H1 (cell line): ENCODE data around the gene VGLL4. TPM values are rescaled to one million over a fixed set of nuclear protein-coding genes. Genes with fewer than 3 reads are reported as not detected.

Experiments used
- CTCF ChIA-PET: fragments of 300-600 bp; sonication (Branson Sonifier 250); formaldehyde crosslinking; loops from one replicate; lab custom pipeline; 2021; ENCODE audit not compliant: partially characterized antibody; lab: Charles Lee
- POLR2A ChIA-PET: fragments of 300-600 bp; sonication (Branson Sonifier 250); formaldehyde crosslinking; loops from one replicate; lab custom pipeline; 2021; ENCODE audit warnings: inconsistent platforms; ENCODE audit not compliant: partially characterized antibody; lab: Charles Lee
- DNase-seq, 2 experiments: peaks; one replicate each; pipeline versions ENCODE4 v3.0.0 to v3.0.0-alpha.2; 2010 to 2022; ENCODE audit warnings: low spot score in 2 of 2, low read depth in 1 of 2, mixed read lengths in 1 of 2
- FAIRE-seq: peaks from 2 replicates; lab custom pipeline; 2011; peaks lifted over from hg19 to GRCh38; lab: Jason Lieb, UNC
- H2AFZ ChIP-seq: 2 replicates; pipeline ENCODE4 v1.8.1; 2012; ENCODE audit warnings: low read length, inconsistent platforms
- H2AK5ac ChIP-seq: 2 replicates; pipeline ENCODE4 v1.6.1; 2013; ENCODE audit warnings: low read depth, low read length
- H2BK120ac ChIP-seq: replicated peaks from 2 replicates; pipeline ENCODE3; 2013; ENCODE audit warnings: low read depth, low read length, inconsistent platforms
- H2BK12ac ChIP-seq: 2 replicates; pipeline ENCODE4 v1.6.1; 2013; ENCODE audit warnings: low read depth, low read length
- H2BK15ac ChIP-seq: 2 replicates; pipeline ENCODE4 v1.6.1; 2013; ENCODE audit warnings: low read length
- H2BK20ac ChIP-seq: 2 replicates; pipeline ENCODE4 v1.6.1; 2013; ENCODE audit warnings: low read length
- H2BK5ac ChIP-seq: 2 replicates; pipeline ENCODE4 v1.6.1; 2013; ENCODE audit warnings: low read depth, low read length
- H3K14ac ChIP-seq: 2 replicates; pipeline ENCODE4 v1.6.1; 2013; ENCODE audit warnings: inconsistent platforms; ENCODE audit not compliant: insufficient read length
- H3K18ac ChIP-seq: 2 replicates; pipeline ENCODE4 v1.6.1; 2013; ENCODE audit warnings: low read length; ENCODE audit errors: extremely low read depth
- H3K23ac ChIP-seq: 2 replicates; pipeline ENCODE4 v1.6.1; 2013; ENCODE audit warnings: inconsistent platforms; ENCODE audit not compliant: insufficient read length
- H3K23me2 ChIP-seq: 2 replicates; pipeline ENCODE4 v1.6.1; 2013; ENCODE audit warnings: low read depth, low read length
- H3K27ac ChIP-seq: 2 replicates; pipeline ENCODE4 v1.6.1; 2011; ENCODE audit warnings: low read depth, low read length, inconsistent platforms
- H3K27me3 ChIP-seq, 4 experiments: replicated peaks in 1 of 4; 1 replicate in 1 of 4; 2 replicates in 3 of 4; pipeline versions ENCODE4 v1.6.1 to v1.8.1; 2011 to 2013; ENCODE audit warnings: low read length in 3 of 4, mild to moderate bottlenecking in 3 of 4, inconsistent platforms in 2 of 4, mixed read lengths in 2 of 4, moderate library complexity in 1 of 4; ENCODE audit not compliant: control insufficient read depth in 3 of 4, insufficient read depth in 3 of 4; ENCODE audit errors: extremely low read depth in 1 of 4
- H3K36me3 ChIP-seq, 4 experiments: 2 replicates each; pipeline versions ENCODE4 v1.6.1 to v1.8.1; 2011 to 2013; ENCODE audit warnings: mild to moderate bottlenecking in 4 of 4, low read length in 3 of 4, moderate library complexity in 2 of 4, control low read depth in 1 of 4, inconsistent platforms in 1 of 4; ENCODE audit not compliant: insufficient read depth in 4 of 4, control insufficient read depth in 2 of 4
- H3K4ac ChIP-seq: replicated peaks from 2 replicates; pipeline ENCODE3; 2013; ENCODE audit warnings: low read length, low read depth, mixed read lengths, inconsistent platforms; ENCODE audit not compliant: insufficient read length
- H3K4me1 ChIP-seq, 4 experiments: replicated peaks in 1 of 4; 1 replicate in 1 of 4; 2 replicates in 3 of 4; pipeline versions ENCODE4 v1.6.1 to v1.8.1; 2011 to 2013; ENCODE audit warnings: low read length in 3 of 4, inconsistent platforms in 2 of 4, mixed read lengths in 1 of 4; ENCODE audit not compliant: insufficient read depth in 4 of 4, control insufficient read depth in 3 of 4
- H3K4me2 ChIP-seq, 2 experiments: 2 replicates each; pipeline versions ENCODE4 v1.6.1 to v1.8.1; 2011 to 2013; ENCODE audit warnings: low read depth in 2 of 2, low read length in 2 of 2, control low read depth in 1 of 2, inconsistent platforms in 1 of 2, mild to moderate bottlenecking in 1 of 2; ENCODE audit not compliant: insufficient read depth in 1 of 2
- H3K4me3 ChIP-seq, 4 experiments: fragments of 200-600, 300-600 bp in 1 of 4; sonication (generic), shearing (Covaris generic), sonication (Bioruptor Twin) in 1 of 4; 2 replicates each; pipeline versions ENCODE4 v1.5.1 to v1.8.1; 2011 to 2016; ENCODE audit warnings: low read length in 4 of 4, low read depth in 3 of 4, control low read depth in 2 of 4, inconsistent platforms in 2 of 4, mild to moderate bottlenecking in 2 of 4, mixed read lengths in 1 of 4, moderate library complexity in 1 of 4; ENCODE audit not compliant: insufficient read depth in 2 of 4; ENCODE audit errors: extremely low read depth in 1 of 4
- H3K56ac ChIP-seq: replicated peaks from 2 replicates; pipeline ENCODE3; 2013; ENCODE audit warnings: low read depth, mild to moderate bottlenecking, mixed read lengths, low read length, inconsistent platforms; ENCODE audit not compliant: insufficient read length
- H3K79me1 ChIP-seq: 2 replicates; pipeline ENCODE4 v1.6.1; 2013; ENCODE audit warnings: low read depth, low read length, control low read depth
- H3K79me2 ChIP-seq, 2 experiments: 2 replicates each; pipeline versions ENCODE4 v1.6.1 to v1.8.1; 2012 to 2013; ENCODE audit warnings: low read length in 2 of 2, mild to moderate bottlenecking in 2 of 2, inconsistent platforms in 1 of 2; ENCODE audit not compliant: insufficient read depth in 2 of 2, control insufficient read depth in 1 of 2
- H3K9ac ChIP-seq, 4 experiments: replicated peaks in 1 of 4; 1 replicate in 1 of 4; 2 replicates in 3 of 4; pipeline versions ENCODE4 v1.6.1 to v1.8.1; 2011 to 2013; ENCODE audit warnings: low read depth in 3 of 4, low read length in 3 of 4, control low read depth in 2 of 4, mild to moderate bottlenecking in 2 of 4, moderate library complexity in 2 of 4, inconsistent platforms in 1 of 4; ENCODE audit errors: extremely low read depth in 1 of 4
- H3K9me3 ChIP-seq, 2 experiments: 2 replicates each; pipeline versions ENCODE4 v1.6.1 to v1.8.1; 2012 to 2013; ENCODE audit warnings: mild to moderate bottlenecking in 2 of 2, moderate library complexity in 2 of 2, control low read depth in 1 of 2, inconsistent platforms in 1 of 2, low read depth in 1 of 2, low read length in 1 of 2, mixed read lengths in 1 of 2; ENCODE audit not compliant: insufficient read depth in 2 of 2
- H4K20me1 ChIP-seq, 2 experiments: replicated peaks in 1 of 2; 2 replicates each; pipeline versions ENCODE3 to v1.8.1; 2011 to 2013; ENCODE audit warnings: inconsistent platforms in 2 of 2, low read length in 2 of 2, mild to moderate bottlenecking in 1 of 2; ENCODE audit not compliant: insufficient read depth in 2 of 2, control insufficient read depth in 1 of 2
- H4K5ac ChIP-seq: 2 replicates; pipeline ENCODE4 v1.6.1; 2013; ENCODE audit warnings: low read length, low read depth, mixed read lengths, inconsistent platforms; ENCODE audit not compliant: insufficient read length
- H4K8ac ChIP-seq: 2 replicates; pipeline ENCODE4 v1.8.0; 2013; ENCODE audit warnings: mild to moderate bottlenecking, moderate library complexity, low read length, inconsistent platforms; ENCODE audit not compliant: insufficient read depth; ENCODE audit errors: extremely low read depth
- H4K91ac ChIP-seq: replicated peaks from 2 replicates; pipeline ENCODE3; 2013; ENCODE audit warnings: low read length, mixed read lengths, inconsistent platforms; ENCODE audit not compliant: insufficient read length
- NRF1 ChIP-seq: IDR thresholded peaks from 2 replicates; pipeline ENCODE4 v1.6.1; 2011; ENCODE audit warnings: mild to moderate bottlenecking, low read depth, low read length, improper control_type of control experiment
- TAF1 ChIP-seq: IDR thresholded peaks from 2 replicates; pipeline ENCODE4 v1.6.1; 2011; ENCODE audit warnings: mild to moderate bottlenecking, low read depth, low read length
- WGBS, 2 experiments: shearing (Covaris generic) in 1 of 2; methylation state at CpG; one replicate each; pipeline versions ENCODE4 v1.1.6 to v1.1.7; 2013 to 2015; ENCODE audit warnings: low lambda C conversion rate in 2 of 2, mixed read lengths in 2 of 2, inconsistent platforms in 1 of 2, low coverage in 1 of 2, missing lambda C conversion rate in 1 of 2; ENCODE audit not compliant: insufficient replicate concordance in 2 of 2, insufficient coverage in 1 of 2, insufficient read length in 1 of 2; ENCODE audit errors: extremely low coverage in 1 of 2, missing lambda C conversion rate in 1 of 2; 5-methylcytosine and 5-hydroxymethylcytosine counted together
- polyA plus RNA-seq, 7 experiments: library from polyadenylated mRNA; depleted of rRNA in 3 of 7; stranded (reverse) in 5 of 7; unstranded in 2 of 7; fragments of >200 nt in 5 of 7; fragments of 200-250 nt in 2 of 7; gene quantifications; 1 replicate in 5 of 7; 2 replicates in 1 of 7; 4 replicates in 1 of 7; pipeline versions ENCODE4 v1.2.1 to v1.2.3, GENCODE V29; 2011 to 2013; ENCODE audit warnings: missing spikeins in 2 of 7, mixed read lengths in 2 of 7
- total RNA-seq: library from RNA; stranded (reverse); fragmentation: NEBNext Ultra II Directional; extraction: Animal tissue kit (Norgen Biotek cat#: 25700); gene quantifications from 2 replicates; pipeline ENCODE4 v1.2.1, GENCODE V29; 2021

Gene VGLL4
- total and polyA plus RNA-seq, 2 of the 8 experiments (the other 6 are each of a cell fraction or from before 2014, with no cell fraction given): 45.1 to 50.0 TPM

- Histone ChIP-seq H3K14ac (no peak overlapping the region), H3K79me1 (peaks cover 6% of the 10 kb centered on the region; the same call in 1 of the 2 replicates), H3K18ac (no peak overlapping the region), H4K5ac (no peak overlapping the region), H2BK20ac (no peak overlapping the region), H4K8ac (no peak overlapping the region), H2BK5ac (no peak overlapping the region), H3K27me3 (no peaks in the 10 kb centered on the region), H2AFZ (no peak overlapping the region), H2BK120ac (no peak overlapping the region), H3K36me3 (no peaks in the 10 kb centered on the region), H3K4me2 (no peak overlapping the region), H3K56ac (no peak overlapping the region), H3K23me2 (no peaks in the 10 kb centered on the region), H3K9me3 (no peaks in the 10 kb centered on the region), H2AK5ac (no peak overlapping the region), H2BK12ac (no peak overlapping the region), H3K9ac (no peak overlapping the region), H3K27ac (no peak overlapping the region), H3K23ac (no peak overlapping the region), H4K91ac (no peak overlapping the region), H3K4ac (no peak overlapping the region), H3K4me3 (no peak overlapping the region), H4K20me1 (peaks cover 2 to 10% of the 10 kb centered on the region in 2 experiments), H3K79me2 (peaks cover 21 to 97% of the 10 kb centered on the region in 2 experiments), H2BK15ac (no peak overlapping the region), H3K4me1 (peaks cover 0 to 4% (median 3%) of the 10 kb centered on the region in 4 experiments; a peak in 5 of 7 replicates)
- no peak for DNase-seq
- FAIRE-seq: no peak
- 93% methylated on average over 2 of the region's 2 CpGs; no CpG with 5 or more reads in 1 of the 2 experiments for WGBS, 2 experiments
- ChIA-PET CTCF (interaction anchor here (0.6 to 1.3 kb wide), 3 partner anchors 15 to 207 kb away, joined by 3 read pairs; no protein-coding TSS in a partner anchor), POLR2A (no interaction called here)
- TF ChIP-seq TAF1 (no peak), NRF1 (no peak)
These were observed 11.2 kb downstream of the VGLL4 start for GRCh38 chr3:11632564-11632963.
